Vagina (tissue), 2 donors: Measurements from ENCODE around the gene BLNK. TPM values are rescaled to one million over a fixed set of nuclear protein-coding genes. Genes with fewer than 3 reads are reported as not detected.
A peak's percentile ranks its signal among the peaks of the same experiment; 100 is the strongest.

ENCODE experiments used
- DNase-seq, 2 donors: peaks; one replicate each; pipeline ENCODE4 v3.0.0-alpha.2; 2017; ENCODE audit errors: extremely low spot score in 2 of 2
- H3K27ac ChIP-seq: fragments of 200-600 bp; sonication (generic); one replicate; pipeline ENCODE4 v1.5.1; 2019
- H3K27me3 ChIP-seq: fragments of 200-600 bp; sonication (generic); one replicate; pipeline ENCODE4 v1.5.1; 2019
- H3K36me3 ChIP-seq, 2 donors: fragments of 200-600 bp; sonication (generic); one replicate each; pipeline ENCODE4 v1.5.1; 2017 to 2019
- H3K4me1 ChIP-seq: fragments of 200-600 bp; sonication (generic); one replicate; pipeline ENCODE4 v1.5.1; 2019
- H3K4me3 ChIP-seq, 2 donors: fragments of 200-600 bp; sonication (generic); 1 replicate in 1 of 2; 2 replicates in 1 of 2; pipeline ENCODE4 v1.5.1; 2016 to 2019
- H3K9me3 ChIP-seq: fragments of 200-600 bp; sonication (generic); one replicate; pipeline ENCODE4 v1.5.1; 2019
- CTCF ChIP-seq, 3 experiments: fragments of 450-650 bp in 2 of 3; fragments of 200-600 bp in 1 of 3; sonication (generic) in 1 of 3; IDR thresholded peaks; one replicate each; pipeline ENCODE4 v1.5.1; 2017 to 2019; ENCODE audit warnings: antibody characterized with exemption in 3 of 3, mild to moderate bottlenecking in 2 of 3, moderate library complexity in 2 of 3
- POLR2A ChIP-seq, 2 donors: fragments of 450-650 bp; IDR thresholded peaks; one replicate each; pipeline ENCODE4 v1.6.1; 2017; ENCODE audit warnings: antibody characterized with exemption in 2 of 2, mild to moderate bottlenecking in 2 of 2, moderate library complexity in 2 of 2
- POLR2AphosphoS5 ChIP-seq, 2 donors: sonication (generic); formaldehyde crosslinking; IDR thresholded peaks; one replicate each; pipeline ENCODE4 v1.9.0; 2017; ENCODE audit warnings: antibody characterized with exemption in 2 of 2, mild to moderate bottlenecking in 2 of 2, low read depth in 1 of 2; ENCODE audit not compliant: insufficient read depth in 1 of 2
- intact Hi-C: fragments of 100-400 bp; cut with DNase I; formaldehyde crosslinking; loops from one replicate; pipeline ENCODE4 v1.15.1; 2023
- total RNA-seq: library from RNA; depleted of rRNA; stranded (reverse); fragments of >200 nt; gene quantifications from one replicate; pipeline ENCODE4 v1.2.3, GENCODE V29; 2016

BLNK gene
- total RNA-seq, result 8.8 TPM

GRCh38 chr10:96271016-96271815 lies at the start of gene BLNK:
BLNK (minus strand) TSS chr10:96271569; CDS start chr10:96271398, 171 bp downstream.
- intact Hi-C loops, result no loop called here
- TF ChIP-seq CTCF (IDR thresholded peaks at IDR 0.05) (no peak), POLR2A (IDR thresholded peaks at IDR 0.05) (no peak), POLR2AphosphoS5 (IDR thresholded peaks at IDR 0.05; ENCODE audit: insufficient read depth in 1 of 2, low read depth in 1 of 2) (peak in 1 of 2 donors; percentile 70)
- Histone ChIP-seq H3K9me3 (no peaks in the 10 kb centered on the region), H3K27ac (peak within 1 kb of the TSS; percentile 1), H3K27me3 (no peaks in the 10 kb centered on the region), H3K4me3 (peak within 1 kb of the TSS in 1 of 2 donors; percentile 29), H3K4me1 (peaks cover 19% of the 10 kb centered on the region), H3K36me3 (no peaks in the 10 kb centered on the region)
- peak in 1 of 2 donors; percentile 90 for DNase-seq

DNA sequence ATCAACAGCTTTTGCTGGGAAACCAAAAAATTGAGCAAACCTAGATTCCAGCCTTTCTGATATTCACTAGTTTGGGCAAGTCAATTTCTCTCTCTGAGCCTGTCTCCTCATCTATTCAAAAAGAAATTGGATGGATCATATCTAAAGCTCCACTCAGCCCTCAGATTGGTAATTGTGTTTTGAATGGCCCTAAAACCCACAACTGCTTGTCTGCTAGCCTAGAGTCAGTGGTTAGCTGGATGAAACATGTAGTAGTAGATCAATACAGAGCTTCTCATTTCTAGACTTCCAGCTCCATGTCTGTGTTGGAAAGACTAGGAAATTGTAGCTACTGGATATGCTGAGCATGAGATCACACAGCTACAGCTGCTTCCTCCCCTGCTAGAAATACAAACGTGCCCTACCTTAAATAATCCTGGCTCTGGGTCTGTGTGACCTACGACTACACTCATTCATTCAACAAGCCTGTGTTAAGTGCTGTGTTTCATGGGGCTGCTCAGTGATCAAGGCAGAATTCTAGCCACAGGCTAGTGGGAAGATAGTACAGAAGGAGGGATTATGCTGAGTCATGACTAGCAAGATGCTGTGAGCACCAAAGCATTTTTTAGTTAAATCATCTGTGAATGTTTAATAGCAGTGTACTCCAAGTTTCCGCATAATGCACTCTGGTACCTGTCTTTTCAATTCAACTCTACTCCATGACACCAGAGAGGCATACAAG lies 48.5 kb upstream of the BLNK start:
- H3K36me3 ChIP-seq, result no peaks in the 10 kb centered on the region
- no peak for DNase-seq
- no peak for TF ChIP-seq CTCF (IDR thresholded peaks at IDR 0.05)
- TF ChIP-seq POLR2AphosphoS5 (IDR thresholded peaks at IDR 0.05; ENCODE audit: insufficient read depth in 1 of 2, low read depth in 1 of 2), result no peak
- TF ChIP-seq POLR2A (IDR thresholded peaks at IDR 0.05), result no peak
- no peak overlapping the region for H3K4me3 ChIP-seq
- no peaks in the 10 kb centered on the region for H3K27me3 ChIP-seq
- no peaks in the 10 kb centered on the region for H3K9me3 ChIP-seq
- H3K4me1 ChIP-seq, result no peaks in the 10 kb centered on the region
- intact Hi-C loops, result no loop called here
- no peak overlapping the region for H3K27ac ChIP-seq

DNA sequence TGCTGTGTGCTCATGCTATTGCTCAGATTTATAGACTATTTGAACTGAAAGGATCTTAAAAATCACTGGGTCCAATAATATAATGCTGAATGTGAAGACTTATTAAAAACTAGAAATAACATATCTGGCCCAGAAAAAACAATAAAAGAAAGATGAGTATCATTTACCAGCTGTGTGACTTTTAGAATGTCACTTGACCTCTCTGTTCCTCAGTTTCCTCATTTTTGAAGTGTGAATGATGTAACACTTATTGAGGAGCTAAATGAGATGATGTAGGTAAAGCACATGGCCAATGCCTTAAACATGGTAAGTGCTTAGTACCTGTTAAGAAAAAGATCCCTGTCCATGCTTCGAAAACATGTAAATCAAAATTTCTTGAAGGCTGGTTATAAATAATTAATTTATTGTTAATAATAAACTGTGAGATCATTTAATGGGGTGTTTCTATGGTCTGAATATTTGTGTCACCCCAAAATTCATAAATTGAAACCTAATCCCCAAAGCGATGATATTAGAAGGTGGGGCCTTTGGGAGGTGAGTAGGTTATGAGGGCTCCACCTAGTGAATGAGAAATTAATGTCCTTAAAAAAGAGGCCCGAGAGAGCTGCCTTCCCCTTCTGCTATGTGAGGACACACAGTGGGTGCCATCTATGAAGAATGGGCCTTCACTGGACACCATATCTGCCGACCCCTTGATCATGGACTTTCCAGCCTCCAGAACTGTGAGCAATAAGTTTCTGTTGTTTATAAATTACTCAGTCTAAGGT lies 45.9 kb upstream of the BLNK start:
- no peak for DNase-seq
- intact Hi-C loops, result no loop called here
- no peaks in the 10 kb centered on the region for H3K9me3 ChIP-seq
- H3K36me3 ChIP-seq, result no peaks in the 10 kb centered on the region
- H3K27ac ChIP-seq, result no peak overlapping the region
- no peak for TF ChIP-seq POLR2AphosphoS5 (IDR thresholded peaks at IDR 0.05; ENCODE audit: insufficient read depth in 1 of 2, low read depth in 1 of 2)
- TF ChIP-seq POLR2A (IDR thresholded peaks at IDR 0.05), result no peak
- TF ChIP-seq CTCF (IDR thresholded peaks at IDR 0.05), result no peak
- H3K27me3 ChIP-seq, result no peaks in the 10 kb centered on the region
- H3K4me3 ChIP-seq, result no peak overlapping the region
- no peaks in the 10 kb centered on the region for H3K4me1 ChIP-seq

GRCh38 chr10:96313344-96313743 lies 42.0 kb upstream of the BLNK start:
- Histone ChIP-seq H3K27ac (no peak overlapping the region), H3K4me3 (no peak overlapping the region), H3K4me1 (no peaks in the 10 kb centered on the region), H3K27me3 (no peaks in the 10 kb centered on the region), H3K36me3 (no peaks in the 10 kb centered on the region), H3K9me3 (no peaks in the 10 kb centered on the region)
- intact Hi-C loops, result no loop called here
- peak in 1 of 2 donors; percentile 22 for DNase-seq
- TF ChIP-seq POLR2AphosphoS5 (IDR thresholded peaks at IDR 0.05; ENCODE audit: insufficient read depth in 1 of 2, low read depth in 1 of 2), result no peak
- no peak for TF ChIP-seq CTCF (IDR thresholded peaks at IDR 0.05)
- no peak for TF ChIP-seq POLR2A (IDR thresholded peaks at IDR 0.05)
